CD14-positive monocyte (primary cell): Measurements from ENCODE around the gene ACVR2B. TPM values are rescaled to one million over a fixed set of nuclear protein-coding genes. Genes with fewer than 3 reads are reported as not detected.

Experiments used
- DNase-seq, 3 donors: peaks; one replicate each; pipeline ENCODE4 v3.0.0-alpha.2; 2011 to 2022
- H2AFZ ChIP-seq: 2 replicates; pipeline ENCODE4 v1.6.0; 2012; ENCODE audit warnings: mild to moderate bottlenecking, low read depth, low read length, inconsistent platforms; ENCODE audit not compliant: insufficient read depth, poor library complexity, severe bottlenecking
- H3K27ac ChIP-seq, 2 donors: 1 replicate in 1 of 2; 2 replicates in 1 of 2; pipeline ENCODE4 v1.5.1; 2012 to 2013; ENCODE audit warnings: low read length in 2 of 2, control low read depth in 1 of 2, inconsistent platforms in 1 of 2, low read depth in 1 of 2, mild to moderate bottlenecking in 1 of 2
- H3K27me3 ChIP-seq, 2 donors: one replicate each; pipeline versions ENCODE4 v1.6.0 to v1.6.1; 2011 to 2013; ENCODE audit warnings: low read length in 2 of 2; ENCODE audit not compliant: control insufficient read depth in 2 of 2, insufficient read depth in 2 of 2
- H3K36me3 ChIP-seq, 2 donors: replicated peaks in 1 of 2; 1 replicate in 1 of 2; 2 replicates in 1 of 2; pipeline versions ENCODE4 v1.5.1 to v1.6.1; 2012 to 2013; ENCODE audit warnings: low read length in 2 of 2, control low read depth in 1 of 2, inconsistent platforms in 1 of 2, mild to moderate bottlenecking in 1 of 2; ENCODE audit not compliant: insufficient read depth in 2 of 2, control insufficient read depth in 1 of 2
- H3K4me1 ChIP-seq, 2 donors: 1 replicate in 1 of 2; 2 replicates in 1 of 2; pipeline versions ENCODE4 v1.5.1 to v1.6.1; 2012 to 2013; ENCODE audit warnings: low read length in 2 of 2, control low read depth in 1 of 2, inconsistent platforms in 1 of 2, mild to moderate bottlenecking in 1 of 2, moderate library complexity in 1 of 2; ENCODE audit not compliant: insufficient read depth in 2 of 2, control insufficient read depth in 1 of 2
- H3K4me2 ChIP-seq: replicated peaks from 2 replicates; pipeline ENCODE3; 2012; ENCODE audit warnings: low read length, moderate library complexity, mild to moderate bottlenecking; ENCODE audit not compliant: poor library complexity, severe bottlenecking; ENCODE audit errors: extremely low read depth
- H3K4me3 ChIP-seq, 3 experiments: fragments of 200-600 bp in 1 of 3; sonication (generic) in 1 of 3; replicated peaks in 1 of 3; 1 replicate in 2 of 3; 2 replicates in 1 of 3; pipeline ENCODE4 v1.5.1; 2011 to 2013; ENCODE audit warnings: low read length in 3 of 3, mild to moderate bottlenecking in 3 of 3, control low read depth in 2 of 3, low read depth in 2 of 3, inconsistent platforms in 1 of 3, moderate library complexity in 1 of 3
- H3K79me2 ChIP-seq: 2 replicates; pipeline ENCODE4 v1.6.0; 2012; ENCODE audit warnings: mild to moderate bottlenecking, control low read depth, inconsistent platforms, low read length, moderate library complexity; ENCODE audit not compliant: insufficient read depth
- H3K9ac ChIP-seq: 2 replicates; pipeline ENCODE4 v1.6.0; 2017; ENCODE audit warnings: low read length, mild to moderate bottlenecking; ENCODE audit not compliant: insufficient read depth, poor library complexity, severe bottlenecking
- H3K9me3 ChIP-seq, 2 donors: replicated peaks in 1 of 2; 1 replicate in 1 of 2; 2 replicates in 1 of 2; pipeline versions ENCODE4 v1.5.1 to v1.6.1; 2012 to 2013; ENCODE audit warnings: low read length in 2 of 2, control low read depth in 1 of 2; ENCODE audit not compliant: control insufficient read depth in 1 of 2, insufficient read depth in 1 of 2
- H4K20me1 ChIP-seq: 2 replicates; pipeline ENCODE4 v1.6.0; 2012; ENCODE audit warnings: mild to moderate bottlenecking, low read length, control low read depth, moderate library complexity; ENCODE audit not compliant: insufficient read depth
- H3K27ac Mint-ChIP-seq, 7 donors: one replicate each; pipeline ENCODE4 v1.8.0; 2020; ENCODE audit warnings: mild to moderate bottlenecking in 7 of 7, mixed read lengths in 7 of 7, moderate library complexity in 6 of 7, inconsistent platforms in 2 of 7
- H3K27me3 Mint-ChIP-seq, 3 donors: one replicate each; pipeline ENCODE4 v1.8.0; 2021 to 2022; ENCODE audit warnings: low read depth in 3 of 3, mild to moderate bottlenecking in 3 of 3, mixed read lengths in 3 of 3, moderate library complexity in 3 of 3, inconsistent platforms in 1 of 3
- H3K36me3 Mint-ChIP-seq, 2 donors: one replicate each; pipeline ENCODE4 v1.8.0; 2020; ENCODE audit warnings: mixed read lengths in 2 of 2, inconsistent platforms in 1 of 2, mild to moderate bottlenecking in 1 of 2
- H3K4me1 Mint-ChIP-seq: one replicate; pipeline ENCODE4 v1.8.0; 2020; ENCODE audit warnings: mild to moderate bottlenecking, mixed read lengths
- H3K4me3 Mint-ChIP-seq, 2 donors: one replicate each; pipeline ENCODE4 v1.8.0; 2020; ENCODE audit warnings: mild to moderate bottlenecking in 2 of 2, mixed read lengths in 2 of 2, moderate library complexity in 1 of 2
- H3K9me3 Mint-ChIP-seq, 7 donors: one replicate each; pipeline ENCODE4 v1.8.0; 2020 to 2022; ENCODE audit warnings: mixed read lengths in 7 of 7, mild to moderate bottlenecking in 6 of 7, moderate library complexity in 6 of 7, inconsistent platforms in 2 of 7
- CTCF ChIP-seq: fragments of 200-600 bp; IDR thresholded peaks from one replicate; pipeline ENCODE4 v1.8.0; 2022; ENCODE audit warnings: antibody characterized with exemption, mild to moderate bottlenecking
- WGBS: methylation state at CpG from one replicate; pipeline ENCODE4 v1.1.5; 2013; ENCODE audit warnings: missing lambda C conversion rate; ENCODE audit not compliant: insufficient coverage; 5-methylcytosine and 5-hydroxymethylcytosine counted together
- intact Hi-C, 2 donors: fragments of 100-400 bp; cut with micrococcal nuclease; formaldehyde crosslinking; loops; one replicate each; pipeline versions ENCODE4 v1.15.0 to v1.15.1; 2023
- polyA plus RNA-seq, 3 donors: library from polyadenylated mRNA; depleted of rRNA in 1 of 3; unstranded in 2 of 3; stranded (reverse) in 1 of 3; fragments of 300-500 nt in 2 of 3; fragments of >200 nt in 1 of 3; fragmentation: Illumina TruSeq in 2 of 3; gene quantifications; 1 replicate in 2 of 3; 2 replicates in 1 of 3; pipeline ENCODE4 v1.2.3, GENCODE V29; 2012 to 2021

Gene ACVR2B
- polyA plus RNA-seq, 3 donors, result 0.15 to 0.41 TPM; not detected in 1

- Histone ChIP-seq H4K20me1 (no peaks in the 10 kb centered on the region), H3K27ac (no peak overlapping the region), H3K27me3 (peaks cover 36 to 45% of the 10 kb centered on the region in 2 donors), H3K4me2 (peak overlapping the region; percentile 91), H2AFZ (peak overlapping the region; percentile 72), H3K9me3 (peaks cover 3 to 8% of the 10 kb centered on the region in 2 donors), H3K4me3 (peak overlapping the region; percentile 32 to 78 (median 41)), H3K36me3 (no peaks in the 10 kb centered on the region), H3K4me1 (peaks cover 20 to 29% of the 10 kb centered on the region in 2 donors), H3K79me2 (no peaks in the 10 kb centered on the region), H3K9ac (peak overlapping the region; percentile 36)
- DNase-seq, result no peak
- Mint-ChIP-seq H3K9me3 (peaks cover 7 to 22% (median 14%) of the 10 kb centered on the region in 7 donors), H3K27ac (peak overlapping the region in 2 of 7 donors; percentile 25 to 83), H3K27me3 (peaks cover 42 to 52% (median 47%) of the 10 kb centered on the region in 3 donors), H3K4me3 (peak overlapping the region; percentile 91 to 98), H3K4me1 (peaks cover 20% of the 10 kb centered on the region), H3K36me3 (peaks cover 0 to 3% of the 10 kb centered on the region in 2 donors)
- under 1% methylated on average over 78 of the region's 78 CpGs for WGBS
- TF ChIP-seq CTCF, result no peak
- intact Hi-C loops, result no loop called here
These were observed 641 bp downstream of the ACVR2B start for GRCh38 chr3:38454178-38454883.

- H3K4me3 ChIP-seq, result peak overlapping the region; percentile 32 to 78 (median 41)
- no peaks in the 10 kb centered on the region for H3K79me2 ChIP-seq
- no peak overlapping the region for H3K27ac Mint-ChIP-seq
- peaks cover 34 to 45% of the 10 kb centered on the region in 2 donors for H3K27me3 ChIP-seq
- peaks cover 20% of the 10 kb centered on the region for H3K4me1 Mint-ChIP-seq
- no peak for TF ChIP-seq CTCF
- peaks cover 0 to 3% of the 10 kb centered on the region in 2 donors for H3K36me3 Mint-ChIP-seq
- whole genome bisulfite sequencing, result under 1% methylated on average over 48 of the region's 72 CpGs
- H3K4me1 ChIP-seq, result peaks cover 20 to 29% of the 10 kb centered on the region in 2 donors
- no peaks in the 10 kb centered on the region for H4K20me1 ChIP-seq
- H3K27me3 Mint-ChIP-seq, result peaks cover 42 to 50% (median 47%) of the 10 kb centered on the region in 3 donors
- H3K9ac ChIP-seq, result peak overlapping the region; percentile 12
- no peaks in the 10 kb centered on the region for H3K36me3 ChIP-seq
- H3K9me3 ChIP-seq, result peaks cover 3 to 8% of the 10 kb centered on the region in 2 donors
- peaks cover 7 to 22% (median 14%) of the 10 kb centered on the region in 7 donors for H3K9me3 Mint-ChIP-seq
- peak overlapping the region; percentile 72 for H2AFZ ChIP-seq
- DNase-seq, result no peak
- H3K27ac ChIP-seq, result no peak overlapping the region
- H3K4me2 ChIP-seq, result peak overlapping the region; percentile 91
- intact Hi-C loops, result no loop called here
- peak overlapping the region; percentile 91 to 98 for H3K4me3 Mint-ChIP-seq
These were observed 1.4 kb downstream of the ACVR2B start for GRCh38 chr3:38454884-38455638.
